Measurements from ENCODE around the gene SCUBE1. TPM values are rescaled to one million over a fixed set of nuclear protein-coding genes. Genes with fewer than 3 reads are reported as not detected.

Gene SCUBE1
- total RNA-seq, 3 donors from 2014 or later (not counting 1 experiment from before 2014, with no cell fraction given) = 0.05 to 1.2 (median 0.11) TPM

DNA sequence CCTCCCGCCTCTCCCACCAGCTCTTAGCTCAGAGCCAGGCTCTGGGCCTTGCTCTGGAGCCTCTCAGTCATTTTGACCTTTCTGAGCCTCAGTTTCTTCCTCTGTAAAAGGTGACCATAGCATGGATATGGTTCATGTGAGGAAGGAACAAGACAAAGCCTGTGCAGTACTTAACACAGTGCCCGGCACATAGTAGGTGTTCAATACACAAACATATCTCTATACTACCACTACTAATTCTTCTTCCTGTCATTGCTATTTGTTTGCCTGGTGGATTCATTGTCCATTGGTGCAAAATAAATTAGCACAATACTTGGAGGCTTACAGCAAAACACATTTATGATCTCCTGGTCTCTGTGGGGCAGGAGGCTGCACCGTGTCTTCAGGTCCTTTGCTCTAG is 47.0 kb upstream of the SCUBE1 start:
- intact Hi-C loops (cut with micrococcal nuclease) = no loop called here
- no peaks in the 10 kb centered on the region for H3K9me3 ChIP-seq (ENCODE audit: control insufficient read depth, insufficient read depth, low read length)
- no peaks in the 10 kb centered on the region for H3K36me3 ChIP-seq (ENCODE audit: control insufficient read depth, insufficient read depth, low read length)
- Mint-ChIP-seq H3K27ac (no peak overlapping the region), H3K36me3 (no peaks in the 10 kb centered on the region), H3K4me1 (peaks cover 0 to 6% of the 10 kb centered on the region in 2 donors), H3K27me3 (ENCODE audit: low read depth in 2 of 2) (peaks cover 14 to 27% of the 10 kb centered on the region in 2 donors), H3K9me3 (no peaks in the 10 kb centered on the region), H3K4me3 (no peak overlapping the region)
- H3K27me3 ChIP-seq (ENCODE audit: control insufficient read depth, insufficient read depth, low read length) = peaks cover 12% of the 10 kb centered on the region
- ATAC-seq (no peak), DNase-seq (no peak)
- TF ChIP-seq, protein P1, sequence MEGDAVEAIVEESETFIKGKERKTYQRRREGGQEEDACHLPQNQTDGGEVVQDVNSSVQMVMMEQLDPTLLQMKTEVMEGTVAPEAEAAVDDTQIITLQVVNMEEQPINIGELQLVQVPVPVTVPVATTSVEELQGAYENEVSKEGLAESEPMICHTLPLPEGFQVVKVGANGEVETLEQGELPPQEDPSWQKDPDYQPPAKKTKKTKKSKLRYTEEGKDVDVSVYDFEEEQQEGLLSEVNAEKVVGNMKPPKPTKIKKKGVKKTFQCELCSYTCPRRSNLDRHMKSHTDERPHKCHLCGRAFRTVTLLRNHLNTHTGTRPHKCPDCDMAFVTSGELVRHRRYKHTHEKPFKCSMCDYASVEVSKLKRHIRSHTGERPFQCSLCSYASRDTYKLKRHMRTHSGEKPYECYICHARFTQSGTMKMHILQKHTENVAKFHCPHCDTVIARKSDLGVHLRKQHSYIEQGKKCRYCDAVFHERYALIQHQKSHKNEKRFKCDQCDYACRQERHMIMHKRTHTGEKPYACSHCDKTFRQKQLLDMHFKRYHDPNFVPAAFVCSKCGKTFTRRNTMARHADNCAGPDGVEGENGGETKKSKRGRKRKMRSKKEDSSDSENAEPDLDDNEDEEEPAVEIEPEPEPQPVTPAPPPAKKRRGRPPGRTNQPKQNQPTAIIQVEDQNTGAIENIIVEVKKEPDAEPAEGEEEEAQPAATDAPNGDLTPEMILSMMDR (IDR thresholded peaks at IDR 0.05) = no peak
- no peak overlapping the region for H3K27ac ChIP-seq (ENCODE audit: low read length)
- 83% methylated on average over 1 of the region's 3 CpGs for WGBS (ENCODE audit: insufficient coverage)
- peaks cover 6% of the 10 kb centered on the region for H3K4me1 ChIP-seq (ENCODE audit: control insufficient read depth, insufficient read depth, low read length)
- no peak overlapping the region for H3K4me3 ChIP-seq (ENCODE audit: low read length)

- Mint-ChIP-seq H3K4me1 (peaks cover 0 to 6% of the 10 kb centered on the region in 2 donors), H3K4me3 (no peak overlapping the region), H3K27ac (no peak overlapping the region), H3K27me3 (ENCODE audit: low read depth in 2 of 2) (peaks cover 19 to 35% of the 10 kb centered on the region in 2 donors), H3K36me3 (no peaks in the 10 kb centered on the region), H3K9me3 (no peaks in the 10 kb centered on the region)
- WGBS (ENCODE audit: insufficient coverage) = 90% methylated on average over 7 of the region's 8 CpGs
- Histone ChIP-seq H3K27me3 (ENCODE audit: control insufficient read depth, insufficient read depth, low read length) (peaks cover 13% of the 10 kb centered on the region), H3K4me1 (ENCODE audit: control insufficient read depth, insufficient read depth, low read length) (peaks cover 6% of the 10 kb centered on the region), H3K4me3 (ENCODE audit: low read length) (no peak overlapping the region), H3K27ac (ENCODE audit: low read length) (no peak overlapping the region), H3K36me3 (ENCODE audit: control insufficient read depth, insufficient read depth, low read length) (no peaks in the 10 kb centered on the region), H3K9me3 (ENCODE audit: control insufficient read depth, insufficient read depth, low read length) (no peaks in the 10 kb centered on the region)
- TF ChIP-seq, protein P1 (IDR thresholded peaks at IDR 0.05) = no peak
- intact Hi-C loops (cut with micrococcal nuclease) = loop anchor here (5.0 kb wide), 1 partner anchor 1238 kb away; no protein-coding TSS in a partner anchor
- DNase-seq = no peak
- ATAC-seq = no peak
Observed at GRCh38 chr22:43389227-43389836, 46.2 kb upstream of the SCUBE1 start.

DNA sequence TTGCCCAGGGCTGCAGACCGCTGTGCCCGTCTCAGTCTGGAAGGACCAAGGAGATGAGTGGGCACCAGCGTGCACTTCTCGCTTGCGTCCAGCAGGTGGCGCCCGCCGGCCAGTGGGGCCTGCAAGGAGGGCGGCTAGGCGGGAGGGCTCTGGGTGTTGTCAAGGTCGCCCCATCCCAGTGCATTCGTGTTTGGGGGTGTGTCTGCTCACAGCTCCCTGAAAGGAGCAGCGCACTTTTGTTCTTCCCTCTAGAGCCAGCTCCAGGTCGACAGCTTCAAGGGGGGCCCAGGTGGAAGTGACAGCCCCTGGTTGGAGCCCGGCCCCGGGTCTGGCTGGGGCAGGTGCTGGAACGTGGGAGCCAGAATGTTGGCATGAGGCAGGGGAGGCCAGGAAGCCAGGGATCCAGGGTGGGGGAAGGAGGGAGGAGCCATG is 45.3 kb upstream of the SCUBE1 start:
- intact Hi-C loops (cut with micrococcal nuclease) = loop anchor here (5.0 kb wide), 1 partner anchor 1239 kb away; no protein-coding TSS in a partner anchor
- no peaks in the 10 kb centered on the region for H3K36me3 Mint-ChIP-seq
- TF ChIP-seq, protein P1 (IDR thresholded peaks at IDR 0.05) = peak; percentile 97
- no peaks in the 10 kb centered on the region for H3K9me3 Mint-ChIP-seq
- DNase-seq (peak; percentile 75 to 81), ATAC-seq (peak; percentile 74 to 79 (median 75))
- H3K27me3 Mint-ChIP-seq (ENCODE audit: low read depth in 2 of 2) = peaks cover 25 to 44% of the 10 kb centered on the region in 2 donors
- no peak overlapping the region for H3K27ac Mint-ChIP-seq
- Histone ChIP-seq H3K27ac (ENCODE audit: low read length) (no peak overlapping the region), H3K27me3 (ENCODE audit: control insufficient read depth, insufficient read depth, low read length) (peaks cover 13% of the 10 kb centered on the region), H3K9me3 (ENCODE audit: control insufficient read depth, insufficient read depth, low read length) (no peaks in the 10 kb centered on the region), H3K4me1 (ENCODE audit: control insufficient read depth, insufficient read depth, low read length) (peaks cover 6% of the 10 kb centered on the region), H3K36me3 (ENCODE audit: control insufficient read depth, insufficient read depth, low read length) (no peaks in the 10 kb centered on the region), H3K4me3 (ENCODE audit: low read length) (no peak overlapping the region)
- peaks cover 0 to 6% of the 10 kb centered on the region in 2 donors for H3K4me1 Mint-ChIP-seq
- 17% methylated on average over 17 of the region's 17 CpGs for WGBS (ENCODE audit: insufficient coverage)
- H3K4me3 Mint-ChIP-seq = no peak overlapping the region
